ENCODE measurements around the gene HFM1.

DNA sequence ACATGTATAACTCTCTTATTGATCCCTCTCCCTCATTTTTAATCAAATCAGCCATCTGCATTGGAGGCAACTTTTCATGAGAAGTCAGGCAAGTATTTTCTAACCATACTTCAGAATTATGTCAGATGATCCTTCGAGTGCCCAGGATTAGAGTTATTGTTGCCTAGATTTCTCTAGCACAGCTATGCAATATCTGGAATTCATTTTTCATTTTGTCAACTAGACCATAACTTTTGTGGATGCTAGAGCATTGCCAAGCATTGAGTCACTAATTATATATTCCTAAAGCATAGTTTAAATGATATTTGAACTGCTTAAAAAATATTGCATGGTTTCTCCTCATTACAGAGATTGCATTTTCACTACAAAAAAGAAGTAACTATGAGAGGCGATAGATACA lies 21.2 kb downstream of the HFM1 start:
- TF ChIP-seq POLR2A (IDR thresholded peaks at IDR 0.05): no peak
- TF ChIP-seq CTCF (IDR thresholded peaks at IDR 0.05): no peak

Data from body of pancreas (tissue), 4 donors.